ENCODE results near the gene MYO1H. TPM values are rescaled to one million over a fixed set of nuclear protein-coding genes. Genes with fewer than 3 reads are reported as not detected.

Gene MYO1H
- total RNA-seq, 1 donor from 2014 or later, result 0.72 TPM

GRCh38 chr12:109492371-109492770 lies 144.7 kb downstream of the MYO1H start:
- Mint-ChIP-seq H3K9me3 (no peaks in the 10 kb centered on the region), H3K36me3 (peaks cover 37% of the 10 kb centered on the region), H3K4me3 (no peak overlapping the region), H3K4me1 (ENCODE audit: unreplicated experiment) (no peaks in the 10 kb centered on the region), H3K27me3 (no peaks in the 10 kb centered on the region), H3K27ac (no peak overlapping the region)
- no peak for TF ChIP-seq CTCF (conservative IDR thresholded peaks at IDR 0.05)
- DNase-seq (ENCODE audit: extremely low spot score, unreplicated experiment), result no peak

DNA sequence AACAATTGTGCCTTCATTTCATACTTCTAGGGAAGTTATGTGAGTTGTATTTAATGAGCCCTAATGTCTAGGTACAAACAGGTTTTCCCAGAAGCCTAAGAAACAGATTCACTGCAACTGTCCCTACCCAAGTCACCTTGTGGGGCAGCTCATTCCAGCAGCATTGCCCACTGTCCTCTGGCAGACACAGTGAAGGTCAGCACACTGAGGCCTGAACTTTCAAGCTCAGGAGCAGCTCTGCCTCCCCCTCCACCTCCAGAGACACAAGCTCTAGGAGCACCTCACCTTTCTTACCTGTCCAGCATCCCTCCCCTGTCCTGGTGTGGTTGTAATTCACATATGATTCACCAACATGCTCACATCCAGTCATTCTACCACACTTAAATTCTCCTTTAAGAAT lies 145.4 kb downstream of the MYO1H start:
- H3K36me3 Mint-ChIP-seq, result peaks cover 39% of the 10 kb centered on the region
- no peak for DNase-seq (ENCODE audit: extremely low spot score, unreplicated experiment)
- no peaks in the 10 kb centered on the region for H3K4me1 Mint-ChIP-seq (ENCODE audit: unreplicated experiment)
- no peaks in the 10 kb centered on the region for H3K27me3 Mint-ChIP-seq
- H3K4me3 Mint-ChIP-seq, result no peak overlapping the region
- TF ChIP-seq CTCF (conservative IDR thresholded peaks at IDR 0.05), result no peak
- H3K9me3 Mint-ChIP-seq, result no peaks in the 10 kb centered on the region
- no peak overlapping the region for H3K27ac Mint-ChIP-seq

DNA sequence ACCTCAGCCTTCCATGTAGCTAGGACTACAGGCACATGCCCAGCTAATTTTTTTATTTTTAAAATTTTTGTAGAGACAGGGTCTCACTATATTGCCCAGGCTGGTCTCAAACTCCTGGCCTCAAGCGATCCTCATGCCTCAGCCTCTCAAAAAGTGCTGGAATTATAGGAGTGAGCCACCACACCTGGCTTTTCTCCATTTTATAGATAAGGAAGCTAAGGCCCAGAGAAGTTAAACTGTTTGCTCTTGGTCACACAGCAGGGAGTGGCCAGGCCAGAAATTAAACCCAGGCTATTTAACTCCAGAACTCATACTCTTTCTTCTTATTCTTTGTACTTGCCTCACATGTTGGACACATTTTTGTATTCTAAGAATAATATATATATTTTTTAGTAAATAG lies 146.2 kb downstream of the MYO1H start:
- H3K27me3 Mint-ChIP-seq, result no peaks in the 10 kb centered on the region
- no peaks in the 10 kb centered on the region for H3K4me1 Mint-ChIP-seq (ENCODE audit: unreplicated experiment)
- no peak for TF ChIP-seq CTCF (conservative IDR thresholded peaks at IDR 0.05)
- no peak for DNase-seq (ENCODE audit: extremely low spot score, unreplicated experiment)
- H3K4me3 Mint-ChIP-seq, result no peak overlapping the region
- no peaks in the 10 kb centered on the region for H3K9me3 Mint-ChIP-seq
- no peak overlapping the region for H3K27ac Mint-ChIP-seq
- H3K36me3 Mint-ChIP-seq, result peaks cover 39% of the 10 kb centered on the region

DNA sequence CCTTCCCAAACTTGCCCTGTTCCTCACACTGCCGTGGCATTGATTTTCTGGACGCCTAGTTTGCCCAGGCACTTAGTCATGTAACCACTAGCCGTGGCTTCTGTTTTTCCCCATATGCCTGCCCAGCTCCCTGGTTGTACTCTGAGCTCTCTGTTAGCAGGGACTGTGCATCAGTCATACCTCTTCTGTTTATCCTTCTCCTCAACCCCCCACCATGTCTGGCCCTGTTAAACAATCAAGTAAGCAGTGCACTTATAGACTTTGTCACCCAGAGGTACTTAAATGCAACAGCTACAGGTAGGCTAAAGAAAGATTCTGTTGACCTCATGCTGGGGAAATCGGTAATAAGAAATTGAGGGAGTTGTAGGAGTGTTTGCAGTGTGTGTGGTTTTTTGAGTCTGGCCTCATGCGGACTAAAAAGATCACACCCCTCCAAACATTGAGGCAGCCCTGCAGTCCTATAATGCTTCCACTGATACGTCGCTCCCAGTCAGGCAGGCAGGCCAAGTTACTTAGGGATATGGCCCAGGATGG lies 146.7 kb downstream of the MYO1H start:
- H3K36me3 Mint-ChIP-seq, result peaks cover 39% of the 10 kb centered on the region
- H3K4me1 Mint-ChIP-seq (ENCODE audit: unreplicated experiment), result no peaks in the 10 kb centered on the region
- H3K4me3 Mint-ChIP-seq, result no peak overlapping the region
- no peak overlapping the region for H3K27ac Mint-ChIP-seq
- H3K9me3 Mint-ChIP-seq, result no peaks in the 10 kb centered on the region
- H3K27me3 Mint-ChIP-seq, result no peaks in the 10 kb centered on the region
- no peak for DNase-seq (ENCODE audit: extremely low spot score, unreplicated experiment)
- TF ChIP-seq CTCF (conservative IDR thresholded peaks at IDR 0.05), result no peak

DNA sequence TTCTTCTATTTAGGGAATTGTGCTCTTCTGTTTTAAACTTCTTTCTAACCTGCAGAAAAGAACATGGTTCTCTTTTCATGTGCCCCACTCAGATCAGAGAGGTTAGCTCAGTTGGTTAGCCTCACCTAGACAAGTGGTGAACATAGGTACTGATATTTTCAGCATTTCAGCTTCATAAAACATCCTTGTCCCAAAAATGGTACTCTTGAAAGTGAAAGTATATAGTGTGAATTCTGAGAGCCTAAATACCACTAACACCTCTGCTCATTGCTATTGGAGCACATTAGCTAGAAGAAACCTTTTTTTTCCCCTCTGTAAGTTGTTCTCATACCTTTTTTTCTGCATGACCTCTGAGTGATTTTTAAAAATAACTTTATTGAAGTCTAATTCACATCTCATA lies 147.3 kb downstream of the MYO1H start:
- DNase-seq (ENCODE audit: extremely low spot score, unreplicated experiment), result no peak
- H3K27ac Mint-ChIP-seq, result no peak overlapping the region
- H3K4me3 Mint-ChIP-seq, result no peak overlapping the region
- no peaks in the 10 kb centered on the region for H3K27me3 Mint-ChIP-seq
- H3K9me3 Mint-ChIP-seq, result no peaks in the 10 kb centered on the region
- no peaks in the 10 kb centered on the region for H3K4me1 Mint-ChIP-seq (ENCODE audit: unreplicated experiment)
- no peak for TF ChIP-seq CTCF (conservative IDR thresholded peaks at IDR 0.05)
- peaks cover 37% of the 10 kb centered on the region for H3K36me3 Mint-ChIP-seq

GRCh38 chr12:109496306-109496705 lies 148.6 kb downstream of the MYO1H start:
- TF ChIP-seq CTCF (conservative IDR thresholded peaks at IDR 0.05), result no peak
- Mint-ChIP-seq H3K27ac (no peak overlapping the region), H3K27me3 (no peaks in the 10 kb centered on the region), H3K4me1 (ENCODE audit: unreplicated experiment) (no peaks in the 10 kb centered on the region), H3K4me3 (no peak overlapping the region), H3K36me3 (peaks cover 33% of the 10 kb centered on the region), H3K9me3 (no peaks in the 10 kb centered on the region)
- DNase-seq (ENCODE audit: extremely low spot score, unreplicated experiment), result no peak

Measured in type B pancreatic cell (in vitro differentiated cells).